Osteoblast (primary cell): ENCODE results near the gene COL6A3. TPM values are rescaled to one million over a fixed set of nuclear protein-coding genes. Genes with fewer than 3 reads are reported as not detected.
A peak's percentile ranks its signal among the peaks of the same experiment; 100 is the strongest.

Experiments
- DNase-seq: peaks from one replicate; pipeline ENCODE4 v3.0.0; 2011; ENCODE audit warnings: low spot score, mixed read lengths; ENCODE audit not compliant: insufficient read length; ENCODE audit errors: missing footprints
- H2AFZ ChIP-seq: 2 replicates; pipeline ENCODE4 v1.6.0; 2011; ENCODE audit warnings: mild to moderate bottlenecking, low read length
- H3K27ac ChIP-seq: 2 replicates; pipeline ENCODE4 v1.5.1; 2011; ENCODE audit warnings: mild to moderate bottlenecking, low read depth, low read length, moderate library complexity
- H3K27me3 ChIP-seq: 2 replicates; pipeline ENCODE4 v1.6.0; 2012; ENCODE audit warnings: mild to moderate bottlenecking, control low read depth, inconsistent platforms, low read length, moderate library complexity; ENCODE audit not compliant: insufficient read depth
- H3K36me3 ChIP-seq: 2 replicates; pipeline ENCODE4 v1.5.1; 2011; ENCODE audit warnings: mild to moderate bottlenecking, low read length, control low read depth, moderate library complexity; ENCODE audit not compliant: insufficient read depth
- H3K4me1 ChIP-seq: 2 replicates; pipeline ENCODE4 v1.5.1; 2011; ENCODE audit warnings: mild to moderate bottlenecking, low read length, control low read depth, moderate library complexity; ENCODE audit not compliant: insufficient read depth
- H3K4me2 ChIP-seq: 2 replicates; pipeline ENCODE4 v1.6.0; 2011; ENCODE audit warnings: mild to moderate bottlenecking, low read length; ENCODE audit not compliant: insufficient read depth
- H3K4me3 ChIP-seq: fragments of 200-600 bp; sonication (generic); 3 replicates; pipeline ENCODE4 v1.5.1; 2012; ENCODE audit warnings: mild to moderate bottlenecking, low read length, inconsistent platforms; ENCODE audit not compliant: insufficient read depth
- H3K79me2 ChIP-seq: 2 replicates; pipeline ENCODE4 v1.6.0; 2012; ENCODE audit warnings: mild to moderate bottlenecking, low read length, control low read depth, inconsistent platforms; ENCODE audit not compliant: insufficient read depth
- H3K9me3 ChIP-seq: 2 replicates; pipeline ENCODE4 v1.5.1; 2011; ENCODE audit warnings: low read depth, low read length, control low read depth
- H4K20me1 ChIP-seq: 2 replicates; pipeline ENCODE4 v1.6.0; 2012; ENCODE audit warnings: mild to moderate bottlenecking, low read length, control low read depth; ENCODE audit not compliant: insufficient read depth
- total RNA-seq: library from RNA; depleted of rRNA; stranded (reverse); fragments of >200 nt; gene quantifications from 2 replicates; pipeline ENCODE4 v1.2.3, GENCODE V29; 2012
- TF ChIP-seq, protein P1 (sequence below): IDR thresholded peaks from 2 replicates; pipeline ENCODE4 v1.5.1; 2011; ENCODE audit warnings: mild to moderate bottlenecking, low read depth, low read length, moderate library complexity; ENCODE audit errors: extremely low read depth

The COL6A3 gene
- total RNA-seq, 1 donor, result 4,017 TPM

DNA sequence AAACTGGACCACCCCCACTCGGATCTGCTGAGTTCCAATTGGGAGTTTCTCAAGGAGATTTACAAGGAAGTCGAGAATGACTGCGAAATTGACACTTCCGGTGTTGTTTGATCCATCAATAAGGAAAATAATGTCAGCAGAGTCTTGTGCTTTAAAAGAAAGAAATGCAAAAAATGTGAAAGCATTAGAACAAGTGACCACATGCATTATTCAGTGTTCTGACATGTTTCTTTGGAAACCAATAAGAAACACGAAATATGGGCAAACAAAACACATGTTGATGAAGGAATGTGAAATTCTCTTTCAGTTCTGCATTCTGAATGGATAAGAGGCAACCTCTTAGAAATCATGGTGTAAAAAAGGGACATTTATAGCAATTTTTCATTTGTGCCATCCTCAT is 25.9 kb downstream of the COL6A3 start:
- no peak for DNase-seq
- Histone ChIP-seq H3K27ac (peak overlapping the region; percentile 92), H4K20me1 (peaks cover 29% of the 10 kb centered on the region), H3K4me1 (peaks cover 34% of the 10 kb centered on the region), H3K9me3 (no peaks in the 10 kb centered on the region), H3K4me2 (no peak overlapping the region), H3K79me2 (peaks cover 100% of the 10 kb centered on the region), H3K27me3 (no peaks in the 10 kb centered on the region), H2AFZ (no peak overlapping the region), H3K4me3 (no peak overlapping the region), H3K36me3 (peaks cover 95% of the 10 kb centered on the region)
- TF ChIP-seq, protein P1, sequence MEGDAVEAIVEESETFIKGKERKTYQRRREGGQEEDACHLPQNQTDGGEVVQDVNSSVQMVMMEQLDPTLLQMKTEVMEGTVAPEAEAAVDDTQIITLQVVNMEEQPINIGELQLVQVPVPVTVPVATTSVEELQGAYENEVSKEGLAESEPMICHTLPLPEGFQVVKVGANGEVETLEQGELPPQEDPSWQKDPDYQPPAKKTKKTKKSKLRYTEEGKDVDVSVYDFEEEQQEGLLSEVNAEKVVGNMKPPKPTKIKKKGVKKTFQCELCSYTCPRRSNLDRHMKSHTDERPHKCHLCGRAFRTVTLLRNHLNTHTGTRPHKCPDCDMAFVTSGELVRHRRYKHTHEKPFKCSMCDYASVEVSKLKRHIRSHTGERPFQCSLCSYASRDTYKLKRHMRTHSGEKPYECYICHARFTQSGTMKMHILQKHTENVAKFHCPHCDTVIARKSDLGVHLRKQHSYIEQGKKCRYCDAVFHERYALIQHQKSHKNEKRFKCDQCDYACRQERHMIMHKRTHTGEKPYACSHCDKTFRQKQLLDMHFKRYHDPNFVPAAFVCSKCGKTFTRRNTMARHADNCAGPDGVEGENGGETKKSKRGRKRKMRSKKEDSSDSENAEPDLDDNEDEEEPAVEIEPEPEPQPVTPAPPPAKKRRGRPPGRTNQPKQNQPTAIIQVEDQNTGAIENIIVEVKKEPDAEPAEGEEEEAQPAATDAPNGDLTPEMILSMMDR, result no peak

DNA sequence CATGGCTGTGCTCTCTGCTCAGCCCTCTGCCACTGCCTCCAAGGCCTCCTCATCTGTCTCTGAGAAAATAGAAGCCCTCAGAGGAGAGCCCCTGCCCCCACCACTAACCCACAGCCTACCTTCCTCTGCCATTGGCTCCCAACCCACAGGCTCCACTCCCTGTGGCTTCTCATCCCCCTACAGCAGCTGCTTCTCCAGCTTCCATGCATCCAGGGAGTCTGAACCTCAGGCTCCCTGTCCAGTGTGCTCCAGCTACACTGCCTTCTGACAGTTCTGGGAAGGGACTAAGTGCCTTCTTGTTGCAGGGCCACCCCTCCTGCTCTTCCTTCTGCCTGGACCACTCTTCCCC is 29.3 kb downstream of the COL6A3 start:
- Histone ChIP-seq H3K36me3 (peaks cover 95% of the 10 kb centered on the region), H3K4me1 (peaks cover 10% of the 10 kb centered on the region), H3K9me3 (no peaks in the 10 kb centered on the region), H3K27ac (peak overlapping the region; percentile 92), H2AFZ (no peak overlapping the region), H3K27me3 (no peaks in the 10 kb centered on the region), H3K79me2 (peaks cover 98% of the 10 kb centered on the region), H3K4me3 (no peak overlapping the region), H3K4me2 (no peak overlapping the region), H4K20me1 (peaks cover 16% of the 10 kb centered on the region)
- TF ChIP-seq, protein P1, result no peak
- no peak for DNase-seq

DNA sequence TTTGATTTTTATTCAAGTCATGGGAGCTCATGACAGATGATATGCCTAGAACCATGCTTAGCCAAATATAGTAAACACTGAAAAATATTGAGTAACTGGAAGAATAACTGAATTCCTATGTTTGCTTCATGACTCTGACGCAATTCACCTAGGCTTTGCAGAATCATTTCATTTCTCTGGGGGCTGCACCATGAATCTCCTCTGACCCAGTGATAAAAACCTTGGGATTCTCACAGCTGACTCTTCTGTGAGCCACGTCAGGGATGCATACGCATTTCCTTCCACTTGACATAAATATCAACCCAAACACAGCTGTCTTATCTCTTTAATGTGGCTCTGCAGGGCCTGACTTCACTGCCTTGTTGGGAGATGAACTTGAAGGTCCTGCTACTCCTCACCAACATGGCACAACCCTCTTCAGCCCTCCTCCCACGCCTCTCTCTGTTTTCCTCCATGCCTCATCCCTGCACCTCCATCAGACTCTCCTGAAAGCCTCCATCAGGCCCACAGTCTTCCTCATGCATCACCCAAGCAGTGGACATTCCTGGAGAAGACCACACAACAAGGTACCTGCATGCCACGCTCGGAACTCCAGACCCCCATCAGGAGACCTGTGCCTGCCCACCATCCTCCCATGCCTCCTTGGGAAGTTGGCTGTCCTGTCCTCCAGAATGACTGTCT is 29.8 kb downstream of the COL6A3 start:
- TF ChIP-seq, protein P1, result no peak
- H3K4me1 ChIP-seq, result peaks cover 8% of the 10 kb centered on the region
- peaks cover 98% of the 10 kb centered on the region for H3K79me2 ChIP-seq
- no peaks in the 10 kb centered on the region for H3K27me3 ChIP-seq
- peaks cover 18% of the 10 kb centered on the region for H4K20me1 ChIP-seq
- no peak overlapping the region for H3K4me2 ChIP-seq
- no peak overlapping the region for H3K4me3 ChIP-seq
- peaks cover 95% of the 10 kb centered on the region for H3K36me3 ChIP-seq
- H2AFZ ChIP-seq, result no peak overlapping the region
- peak overlapping the region; percentile 92 for H3K27ac ChIP-seq
- H3K9me3 ChIP-seq, result no peaks in the 10 kb centered on the region
- DNase-seq, result peak; percentile 76

GRCh38 chr2:237380768-237381167 is 33.2 kb downstream of the COL6A3 start:
- peak overlapping the region; percentile 53 for H3K27ac ChIP-seq
- H3K79me2 ChIP-seq, result peaks cover 98% of the 10 kb centered on the region

More at GRCh38 chr2:237380768-237381167, 33.2 kb downstream of the COL6A3 start:
- Histone ChIP-seq H3K4me3 (no peak overlapping the region), H3K9me3 (no peaks in the 10 kb centered on the region), H3K4me1 (peaks cover 6% of the 10 kb centered on the region), H3K36me3 (peaks cover 95% of the 10 kb centered on the region), H3K27me3 (no peaks in the 10 kb centered on the region), H3K4me2 (no peak overlapping the region), H2AFZ (no peak overlapping the region), H4K20me1 (peaks cover 25% of the 10 kb centered on the region)
- no peak for DNase-seq
- TF ChIP-seq, protein P1, result no peak
